GM18951 (cell line): ENCODE results near the gene PTPN7.

Experiments
- POLR2A ChIP-seq: IDR thresholded peaks from 4 replicates; pipeline ENCODE4 v1.6.1; 2011; ENCODE audit warnings: mild to moderate bottlenecking; ENCODE audit not compliant: insufficient read length, insufficient read depth; ENCODE audit errors: extremely low read depth
- in situ Hi-C: fragments of 300-500 bp; cut with MboI; formaldehyde crosslinking; loops from one replicate; pipeline ENCODE4 v1.12.0; 2022; ENCODE audit warnings: low sequenced_read_pairs, mixed read lengths, inconsistent platforms; ENCODE audit not compliant: unreplicated experiment

The PTPN7 gene

DNA sequence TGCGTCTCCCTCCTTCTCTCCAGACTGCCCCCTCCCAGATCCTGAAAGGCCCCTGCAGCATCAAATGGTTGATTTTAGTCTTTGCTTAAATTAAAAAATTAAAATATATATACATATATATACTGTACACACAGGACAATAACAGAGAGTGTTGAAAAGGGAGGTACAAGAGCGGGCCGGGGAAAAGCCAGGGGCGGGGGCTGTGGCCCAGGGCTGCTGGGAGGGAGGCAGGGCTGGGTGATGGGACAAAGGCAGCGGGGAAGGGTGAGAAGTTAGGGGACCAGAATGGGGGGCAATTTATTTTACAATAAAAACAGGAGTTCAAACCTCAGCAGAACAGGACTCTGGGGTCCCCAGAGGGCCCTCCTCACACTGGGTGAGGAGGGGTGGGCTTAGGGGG lies 26.4 kb downstream of the PTPN7 start:
- no peak for TF ChIP-seq POLR2A

DNA sequence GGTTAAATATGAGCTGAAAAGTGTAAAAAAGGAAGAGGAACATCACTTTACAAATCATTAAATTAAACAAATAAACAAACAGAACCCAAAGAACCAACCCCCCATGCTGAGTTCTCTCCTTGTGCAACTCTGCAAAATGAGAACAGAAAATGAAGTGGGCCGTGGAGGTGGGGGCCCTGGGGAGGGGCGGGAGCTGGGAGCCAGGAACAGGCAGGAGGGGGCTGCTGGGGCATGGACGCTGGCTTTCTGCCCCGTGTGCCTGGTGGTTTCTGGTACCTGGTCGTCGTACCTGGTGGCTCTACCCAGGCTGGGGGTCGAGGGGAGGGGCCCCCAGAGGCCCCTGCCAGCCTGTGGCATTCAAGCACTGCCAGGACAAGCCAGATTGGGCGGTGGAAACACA lies 26.9 kb downstream of the PTPN7 start:
- TF ChIP-seq POLR2A = no peak
- in situ Hi-C loops = no loop called here

More for the DNA sequence above, 26.4 kb downstream of the PTPN7 start:
- in situ Hi-C loops = no loop called here

DNA sequence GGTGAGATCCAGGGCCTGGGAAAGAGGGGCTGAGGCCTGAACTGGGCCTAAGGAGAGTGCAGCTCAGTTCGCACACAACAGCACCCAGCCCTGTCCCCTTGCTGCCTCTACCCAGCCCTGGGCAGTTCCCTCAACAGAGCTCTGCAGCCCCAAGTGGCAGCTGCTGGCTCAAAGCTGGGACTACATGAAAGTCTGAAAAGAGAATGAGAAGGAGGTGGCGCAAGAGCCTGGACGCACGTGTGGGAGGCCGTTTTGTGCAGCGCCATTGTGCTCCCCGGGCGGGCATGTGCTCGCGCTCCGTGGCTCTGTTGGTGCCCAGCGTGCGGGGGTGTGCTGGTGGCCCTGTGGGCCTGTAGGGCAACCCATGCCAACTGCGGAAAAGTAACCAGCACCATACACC lies 27.4 kb downstream of the PTPN7 start:
- TF ChIP-seq POLR2A = no peak
- in situ Hi-C loops = no loop called here

DNA sequence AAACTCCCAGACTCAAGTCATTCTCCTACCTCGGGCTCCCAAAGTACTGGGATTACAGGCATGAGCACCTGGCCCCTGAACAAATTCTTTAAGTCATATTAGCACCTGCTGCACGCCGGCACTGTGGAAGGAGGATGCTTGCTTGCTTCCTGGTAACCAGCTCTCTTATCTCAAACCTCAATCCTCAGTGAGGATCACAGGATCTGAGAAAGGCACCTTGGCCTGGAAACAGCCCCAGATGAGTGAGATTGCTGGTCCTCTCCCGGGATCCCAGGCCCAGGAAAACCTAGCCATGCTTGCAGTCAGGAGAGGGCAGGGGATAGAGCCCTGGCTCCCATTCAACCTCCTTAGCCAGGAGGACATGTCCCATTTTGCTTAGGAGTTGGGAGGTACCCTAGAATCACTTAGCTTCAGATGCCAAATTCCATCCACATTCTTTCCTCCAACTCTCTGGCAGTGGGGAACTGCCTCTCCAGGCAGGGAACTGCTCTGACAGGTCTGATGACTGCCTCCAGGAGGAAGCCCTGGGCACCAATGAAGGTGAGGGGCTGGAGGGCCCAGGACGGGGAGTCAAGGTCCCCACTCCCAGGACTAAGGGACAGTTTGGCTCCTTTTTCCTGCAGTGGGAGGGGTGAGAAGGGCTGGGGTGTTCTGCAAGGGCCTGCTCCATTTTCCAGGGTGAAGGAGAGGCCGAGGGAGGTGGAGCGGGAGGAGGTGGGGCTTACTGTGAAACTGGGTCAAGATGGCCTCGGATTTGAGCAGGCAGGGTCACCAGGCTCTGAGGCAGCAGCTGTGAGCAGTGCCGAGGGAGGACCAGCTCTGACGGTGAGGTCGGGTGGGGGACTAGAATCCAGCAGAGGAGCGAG lies 28.2 kb downstream of the PTPN7 start:
- no peak for TF ChIP-seq POLR2A
- in situ Hi-C loops = no loop called here

DNA sequence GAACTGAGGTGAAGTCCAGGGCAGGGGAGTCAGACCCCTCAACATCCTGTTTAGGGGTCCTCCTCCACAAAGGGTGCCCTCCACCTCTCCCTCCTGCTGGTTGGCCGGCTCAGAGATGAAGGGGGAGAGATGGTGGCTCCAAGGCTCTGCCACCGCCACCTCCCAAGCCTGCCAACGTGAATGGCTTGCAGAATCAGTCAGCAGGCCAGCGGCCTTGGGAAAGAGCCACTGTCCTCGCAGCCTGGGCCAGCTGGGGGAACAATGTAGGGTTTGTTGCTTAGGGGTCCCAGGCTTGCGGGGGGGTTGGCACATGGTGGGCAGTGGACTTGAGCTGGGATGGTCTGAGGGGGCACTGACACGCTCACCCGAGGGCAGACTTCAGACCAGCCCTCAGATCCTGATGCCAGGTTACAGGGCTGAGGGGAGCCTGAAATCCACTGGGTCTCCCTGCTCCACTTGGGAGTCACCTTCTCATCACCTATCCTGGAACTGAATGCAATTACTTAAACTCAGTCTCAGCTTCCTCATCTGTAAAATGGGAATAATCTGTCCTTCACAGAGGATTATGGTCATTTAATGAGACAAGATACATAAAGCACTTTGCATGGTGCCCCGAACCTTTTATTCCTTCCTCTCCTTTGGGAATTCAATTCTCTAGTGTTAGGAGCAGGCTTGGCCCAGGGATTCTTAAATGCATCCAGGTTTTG lies 29.4 kb downstream of the PTPN7 start:
- TF ChIP-seq POLR2A = no peak
- in situ Hi-C loops = no loop called here

DNA sequence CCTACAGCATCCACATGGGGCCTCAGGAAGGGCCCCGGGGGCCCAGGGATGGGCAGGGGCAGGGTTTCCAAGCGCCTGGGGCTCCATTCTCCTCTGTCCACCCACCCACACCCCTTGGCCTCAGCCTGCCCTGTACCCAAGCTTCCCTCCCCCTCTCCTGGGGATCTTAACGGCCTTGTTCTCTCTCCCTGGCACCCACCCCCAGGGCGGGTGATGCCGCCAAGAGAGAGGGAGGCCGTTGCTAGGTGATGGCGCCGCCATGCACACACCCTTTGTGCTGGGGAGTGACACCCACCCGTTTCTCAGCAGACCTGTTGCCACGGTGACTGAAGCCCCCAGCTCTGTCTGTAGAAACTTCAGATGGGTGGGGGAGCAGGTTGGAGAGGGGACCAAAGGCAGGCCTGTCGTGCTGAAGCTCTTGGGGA lies 30.1 kb downstream of the PTPN7 start:
- in situ Hi-C loops = no loop called here
- TF ChIP-seq POLR2A = no peak

DNA sequence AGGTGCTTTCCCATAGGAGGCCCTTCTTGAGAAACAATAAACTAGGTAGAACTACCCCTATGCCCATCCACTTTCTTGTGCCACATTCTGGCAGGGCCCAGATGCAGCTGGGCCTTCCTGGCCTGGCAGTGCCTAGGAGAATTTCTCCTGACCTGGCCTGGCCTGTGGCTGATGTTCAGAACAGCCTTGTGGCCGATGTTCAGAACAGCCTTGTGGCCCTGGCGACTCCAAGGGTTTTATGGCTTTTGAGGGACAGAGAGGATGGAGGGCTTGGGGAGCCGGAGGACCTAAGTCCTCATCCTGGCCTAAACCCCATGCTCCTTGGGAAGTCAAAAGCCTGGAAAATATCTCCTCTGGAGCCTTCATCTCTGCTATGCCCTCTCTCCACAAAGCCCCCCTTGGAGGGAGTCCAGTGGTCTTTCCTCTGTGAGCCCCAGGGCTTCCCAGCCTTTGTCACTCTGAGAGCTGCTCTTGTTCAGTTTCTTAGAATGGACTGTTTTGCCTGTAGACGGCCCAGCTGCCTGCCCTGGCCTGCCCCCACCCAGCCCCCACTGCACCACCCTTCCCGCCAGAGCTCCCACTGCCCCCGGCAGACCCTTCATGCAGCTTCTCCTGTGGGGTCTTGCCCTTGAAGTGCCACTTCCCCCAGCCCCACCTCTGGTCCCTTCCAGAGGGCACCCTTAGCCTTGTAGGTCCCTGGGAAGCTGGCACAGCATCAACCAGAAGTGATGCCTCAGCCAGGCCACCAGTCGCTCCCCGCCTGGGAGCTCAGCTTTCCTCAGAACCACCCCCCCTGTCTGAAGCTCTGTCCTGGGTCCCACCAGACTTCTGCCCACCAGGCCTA lies 30.7 kb downstream of the PTPN7 start:
- in situ Hi-C loops = loop anchor here (10.0 kb wide), 1 partner anchor 235 kb away; no protein-coding TSS in a partner anchor
- no peak for TF ChIP-seq POLR2A

DNA sequence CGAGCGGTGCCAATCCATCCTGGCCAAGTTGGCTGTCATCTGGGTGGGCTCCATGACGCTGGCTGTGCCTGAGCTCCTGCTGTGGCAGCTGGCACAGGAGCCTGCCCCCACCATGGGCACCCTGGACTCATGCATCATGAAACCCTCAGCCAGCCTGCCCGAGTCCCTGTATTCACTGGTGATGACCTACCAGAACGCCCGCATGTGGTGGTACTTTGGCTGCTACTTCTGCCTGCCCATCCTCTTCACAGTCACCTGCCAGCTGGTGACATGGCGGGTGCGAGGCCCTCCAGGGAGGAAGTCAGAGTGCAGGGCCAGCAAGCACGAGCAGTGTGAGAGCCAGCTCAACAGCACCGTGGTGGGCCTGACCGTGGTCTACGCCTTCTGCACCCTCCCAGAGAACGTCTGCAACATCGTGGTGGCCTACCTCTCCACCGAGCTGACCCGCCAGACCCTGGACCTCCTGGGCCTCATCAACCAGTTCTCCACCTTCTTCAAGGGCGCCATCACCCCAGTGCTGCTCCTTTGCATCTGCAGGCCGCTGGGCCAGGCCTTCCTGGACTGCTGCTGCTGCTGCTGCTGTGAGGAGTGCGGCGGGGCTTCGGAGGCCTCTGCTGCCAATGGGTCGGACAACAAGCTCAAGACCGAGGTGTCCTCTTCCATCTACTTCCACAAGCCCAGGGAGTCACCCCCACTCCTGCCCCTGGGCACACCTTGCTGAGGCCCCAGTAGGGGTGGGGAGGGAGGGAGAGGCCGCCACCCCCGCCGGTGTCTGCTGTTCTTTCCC lies 32.4 kb downstream of the PTPN7 start:
- no peak for TF ChIP-seq POLR2A
- in situ Hi-C loops = loop anchor here (10.0 kb wide), 1 partner anchor 233 kb away; no protein-coding TSS in a partner anchor

DNA sequence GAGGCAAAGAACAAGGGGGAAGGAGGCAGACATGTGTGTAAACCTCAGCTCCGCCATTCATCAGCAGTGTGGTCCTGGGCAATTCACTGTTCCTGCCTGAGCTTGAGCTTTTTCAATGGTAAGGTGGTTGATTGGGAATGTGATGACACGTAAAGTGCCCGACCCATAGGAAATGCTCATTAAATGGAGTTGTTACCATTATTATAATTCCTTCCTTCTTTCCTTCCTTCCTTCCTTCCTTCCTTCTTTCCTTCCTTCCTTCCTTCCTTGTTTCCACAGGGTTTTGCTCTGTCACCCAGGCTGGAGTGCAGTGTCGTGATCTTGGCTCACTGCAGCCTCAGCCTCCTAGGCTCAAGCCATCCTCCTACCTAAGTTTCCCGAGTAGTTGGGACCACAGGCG lies 33.3 kb downstream of the PTPN7 start:
- no peak for TF ChIP-seq POLR2A
- in situ Hi-C loops = loop anchor here (10.0 kb wide), 1 partner anchor 232 kb away; no protein-coding TSS in a partner anchor

DNA sequence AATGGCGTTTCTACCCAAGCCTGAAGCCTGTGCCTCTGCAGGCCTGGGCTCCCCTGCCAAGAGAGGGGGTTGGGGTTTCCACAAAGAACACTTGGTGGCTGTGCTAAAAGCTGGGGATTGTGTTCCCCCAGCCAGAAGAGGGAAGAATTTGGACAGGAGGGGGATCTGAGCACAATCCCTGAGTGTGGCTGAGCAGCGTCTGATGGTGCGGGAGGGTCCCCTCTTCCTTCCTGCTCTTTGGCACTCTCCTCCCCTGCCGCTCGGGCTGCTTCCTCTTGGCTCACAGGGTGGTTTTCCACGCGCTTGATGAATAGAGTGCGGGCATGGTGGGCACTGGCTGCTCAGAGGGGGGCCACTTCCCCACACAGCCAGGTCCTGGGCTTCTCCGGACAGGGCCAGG lies 34.0 kb downstream of the PTPN7 start:
- TF ChIP-seq POLR2A = no peak

DNA sequence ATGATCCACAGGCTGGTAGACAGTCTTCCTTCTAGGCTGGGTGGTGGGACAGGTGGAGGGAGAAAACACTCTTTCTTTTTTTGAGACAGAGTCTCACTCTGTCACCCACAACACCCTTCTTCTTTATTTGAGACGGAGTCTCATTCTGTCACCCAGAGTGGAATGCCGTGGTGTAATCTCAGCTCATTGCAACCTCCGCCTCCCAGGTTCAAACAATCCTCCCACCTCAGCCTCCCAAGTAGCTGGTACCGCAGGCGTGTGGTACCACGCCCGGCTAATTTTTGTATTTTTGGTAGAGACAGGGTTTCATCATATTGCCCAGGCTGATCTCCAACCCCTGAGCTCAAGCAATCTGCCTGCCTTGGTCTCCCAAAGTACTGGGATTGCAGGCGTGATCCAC lies 34.8 kb downstream of the PTPN7 start:
- in situ Hi-C loops = loop anchor here (10.0 kb wide), 1 partner anchor 231 kb away; no protein-coding TSS in a partner anchor
- TF ChIP-seq POLR2A = no peak

More for the DNA sequence above, 34.0 kb downstream of the PTPN7 start:
- in situ Hi-C loops = loop anchor here (10.0 kb wide), 1 partner anchor 232 kb away; no protein-coding TSS in a partner anchor

DNA sequence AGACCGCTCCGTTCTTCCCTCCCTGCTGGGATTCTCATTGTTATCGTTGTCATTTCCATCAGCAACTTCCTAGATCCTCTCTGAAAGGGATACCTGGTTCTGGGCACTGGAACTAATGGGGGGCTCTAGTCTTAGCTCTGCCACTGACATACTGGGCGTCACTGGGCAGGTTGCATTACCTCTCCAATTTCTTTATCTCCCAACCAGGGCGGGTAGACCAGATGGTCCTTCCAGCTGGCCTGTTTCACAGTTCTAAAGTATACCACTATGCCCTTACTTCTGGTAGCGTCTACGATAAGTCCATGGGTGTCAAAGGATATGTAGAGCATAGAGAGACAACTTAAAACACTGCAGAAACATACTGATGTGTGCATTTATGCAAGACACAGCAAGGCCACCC lies 36.3 kb downstream of the PTPN7 start:
- in situ Hi-C loops = loop anchor here (10.0 kb wide), 1 partner anchor 229 kb away; no protein-coding TSS in a partner anchor
- no peak for TF ChIP-seq POLR2A

DNA sequence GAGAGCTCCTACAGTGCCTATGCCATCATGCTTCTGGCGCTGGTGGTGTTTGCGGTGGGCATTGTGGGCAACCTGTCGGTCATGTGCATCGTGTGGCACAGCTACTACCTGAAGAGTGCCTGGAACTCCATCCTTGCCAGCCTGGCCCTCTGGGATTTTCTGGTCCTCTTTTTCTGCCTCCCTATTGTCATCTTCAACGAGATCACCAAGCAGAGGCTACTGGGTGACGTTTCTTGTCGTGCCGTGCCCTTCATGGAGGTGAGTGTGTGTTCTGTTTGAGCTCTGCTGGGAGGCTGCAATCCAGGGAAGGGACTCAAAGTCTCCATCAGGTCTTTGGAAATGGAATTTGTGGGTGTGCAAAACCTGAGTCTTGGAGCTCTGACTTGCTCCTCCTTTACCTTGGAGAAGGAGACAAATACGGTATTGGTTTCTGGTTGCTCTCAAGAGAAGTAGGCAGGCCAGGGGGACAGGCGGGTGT lies 37.0 kb downstream of the PTPN7 start:
- no peak for TF ChIP-seq POLR2A
- in situ Hi-C loops = loop anchor here (10.0 kb wide), 1 partner anchor 229 kb away; no protein-coding TSS in a partner anchor
